AG10803 (cell line): Measurements from ENCODE around the gene ADH1B.
"Not testable (repeated sequence)": the region's sequence is repeated elsewhere in the genome, so short reads cannot be mapped to it uniquely, and the experiment has no call there.

ENCODE experiments used
- DNase-seq: peaks from one replicate; pipeline ENCODE4 v3.0.0; 2010; ENCODE audit warnings: low read depth
- H3K4me3 ChIP-seq: 2 replicates; pipeline ENCODE4 v1.5.1; 2011; ENCODE audit warnings: mild to moderate bottlenecking, low read length, control low read depth
- TF ChIP-seq, protein P1 (sequence below): conservative IDR thresholded peaks from 2 replicates; pipeline ENCODE4 v1.5.1; 2011; ENCODE audit warnings: mild to moderate bottlenecking, low read length, control low read depth, inconsistent platforms

The ADH1B gene

GRCh38 chr4:99357948-99358347 lies 36.7 kb upstream of the ADH1B start:
- TF ChIP-seq, protein P1, sequence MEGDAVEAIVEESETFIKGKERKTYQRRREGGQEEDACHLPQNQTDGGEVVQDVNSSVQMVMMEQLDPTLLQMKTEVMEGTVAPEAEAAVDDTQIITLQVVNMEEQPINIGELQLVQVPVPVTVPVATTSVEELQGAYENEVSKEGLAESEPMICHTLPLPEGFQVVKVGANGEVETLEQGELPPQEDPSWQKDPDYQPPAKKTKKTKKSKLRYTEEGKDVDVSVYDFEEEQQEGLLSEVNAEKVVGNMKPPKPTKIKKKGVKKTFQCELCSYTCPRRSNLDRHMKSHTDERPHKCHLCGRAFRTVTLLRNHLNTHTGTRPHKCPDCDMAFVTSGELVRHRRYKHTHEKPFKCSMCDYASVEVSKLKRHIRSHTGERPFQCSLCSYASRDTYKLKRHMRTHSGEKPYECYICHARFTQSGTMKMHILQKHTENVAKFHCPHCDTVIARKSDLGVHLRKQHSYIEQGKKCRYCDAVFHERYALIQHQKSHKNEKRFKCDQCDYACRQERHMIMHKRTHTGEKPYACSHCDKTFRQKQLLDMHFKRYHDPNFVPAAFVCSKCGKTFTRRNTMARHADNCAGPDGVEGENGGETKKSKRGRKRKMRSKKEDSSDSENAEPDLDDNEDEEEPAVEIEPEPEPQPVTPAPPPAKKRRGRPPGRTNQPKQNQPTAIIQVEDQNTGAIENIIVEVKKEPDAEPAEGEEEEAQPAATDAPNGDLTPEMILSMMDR = no peak
- no peak overlapping the region for H3K4me3 ChIP-seq
- no peak for DNase-seq

DNA sequence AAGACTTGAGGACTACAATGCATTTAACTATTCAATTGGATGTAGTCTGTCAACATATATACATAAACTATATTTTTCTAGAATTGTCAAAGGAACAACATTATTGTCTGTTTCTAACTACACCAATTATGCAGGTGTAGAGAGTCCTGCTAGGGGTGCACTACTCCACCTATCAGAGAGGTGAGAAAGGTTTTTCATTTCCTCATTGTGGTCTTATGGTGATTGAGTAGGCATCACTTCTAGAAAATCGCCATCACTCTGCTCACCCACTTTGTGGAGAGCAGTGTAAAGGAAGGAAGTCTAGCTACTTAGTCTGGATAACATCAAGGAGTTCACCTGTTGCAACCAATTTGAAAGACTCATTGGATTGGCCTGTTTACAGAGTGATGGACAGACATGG lies 35.8 kb upstream of the ADH1B start:
- DNase-seq = no peak
- H3K4me3 ChIP-seq = no peak overlapping the region

GRCh38 chr4:99356149-99356548 lies 34.9 kb upstream of the ADH1B start:
- DNase-seq, H3K4me3 ChIP-seq: not testable (repeated sequence)

More for the DNA sequence above, 35.8 kb upstream of the ADH1B start:
- TF ChIP-seq, protein P1 = no peak

DNA sequence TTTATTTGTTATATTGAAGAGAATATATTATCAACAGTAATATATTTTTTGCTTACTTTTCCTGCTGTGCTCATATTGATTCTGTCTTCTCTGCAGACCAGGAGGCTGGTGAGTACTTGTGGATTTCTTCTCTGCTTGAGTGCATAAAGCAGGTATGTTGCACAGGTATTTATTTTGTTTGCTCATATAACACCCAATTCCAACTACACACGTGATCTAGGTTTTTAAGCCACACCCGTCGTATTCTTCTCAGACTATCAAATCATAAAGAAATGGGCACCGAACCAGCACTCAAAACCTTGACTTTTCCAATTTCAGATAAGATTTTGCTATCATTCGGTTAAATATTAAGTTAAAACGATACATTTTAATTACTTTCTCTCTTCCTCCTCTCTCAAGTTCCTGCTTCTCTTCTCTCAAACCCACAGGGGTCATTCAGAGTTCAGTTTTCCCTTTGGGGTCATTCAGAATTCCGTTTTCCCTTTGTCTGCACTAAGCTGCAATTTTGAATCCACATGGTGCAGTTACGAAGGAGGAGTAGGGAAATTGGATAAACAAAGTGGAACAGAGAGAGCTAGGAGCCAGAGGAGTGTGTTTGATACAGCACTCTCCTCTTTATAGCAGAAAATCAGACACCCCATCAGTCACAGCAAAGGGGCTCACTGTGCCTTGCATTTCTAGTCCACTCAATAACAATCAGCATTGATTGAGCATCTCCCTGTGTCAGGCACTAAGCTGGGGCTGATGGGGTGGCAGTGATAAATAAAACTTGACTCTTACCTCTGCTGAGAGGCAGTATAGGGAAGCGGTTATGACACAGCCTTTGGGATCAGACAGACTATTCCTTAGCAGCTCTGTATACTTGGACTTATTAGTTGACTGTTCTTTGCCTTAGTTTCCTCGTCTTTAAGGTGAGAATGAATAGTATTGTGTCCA lies 31.7 kb upstream of the ADH1B start, which contains the start of gene ADH1C:
Gene ADH1C, minus strand, starts transcription at position 145 of the 936 bp plus-strand sequence. Its CDS starts 71 bp downstream, at position 74.
- TF ChIP-seq, protein P1 = no peak
- H3K4me3 ChIP-seq = no peak within 1 kb of the TSS
- no peak for DNase-seq

DNA sequence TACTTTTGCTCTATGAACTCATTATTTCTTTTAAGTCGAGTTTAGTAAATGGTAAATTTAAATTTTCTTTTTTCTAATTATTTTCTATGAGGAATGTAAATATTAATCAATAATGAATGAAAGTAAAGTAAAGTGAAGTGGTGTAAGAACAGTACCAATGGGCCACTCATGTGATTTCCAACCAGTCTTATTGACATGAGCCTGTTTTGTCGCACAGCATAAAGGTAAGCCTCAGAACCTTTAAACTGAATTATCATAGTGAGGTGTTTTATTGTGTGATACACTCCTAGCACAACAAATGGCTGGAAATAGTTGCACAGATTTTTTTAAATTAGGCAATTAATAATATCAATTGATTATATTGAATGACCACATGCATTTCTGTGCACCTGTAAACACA lies 30.3 kb upstream of the ADH1B start:
- TF ChIP-seq, protein P1 = no peak
- no peak for DNase-seq
- H3K4me3 ChIP-seq = no peak overlapping the region

- no peak overlapping the region for H3K4me3 ChIP-seq
- no peak for DNase-seq
- TF ChIP-seq, protein P1 = no peak
Measured at GRCh38 chr4:99349338-99349737, 28.1 kb upstream of the ADH1B start.

DNA sequence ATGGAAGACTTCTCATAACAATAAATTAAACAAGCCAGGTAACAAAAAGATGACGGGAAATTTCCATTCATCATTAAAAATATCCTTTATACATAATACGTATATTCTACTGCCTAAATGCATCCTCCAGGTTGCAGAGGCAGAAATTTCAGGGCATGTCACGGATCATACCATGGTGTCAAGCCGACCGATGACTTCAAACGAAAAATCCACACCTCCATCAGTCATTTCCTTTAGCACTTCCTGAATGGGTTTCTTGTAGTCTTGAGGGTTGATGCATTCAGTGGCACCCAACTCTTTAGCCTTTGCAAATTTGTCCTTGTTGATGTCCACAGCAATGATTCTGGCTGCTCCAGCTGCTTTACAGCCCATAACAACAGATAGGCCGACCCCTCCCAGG lies 21.4 kb upstream of the ADH1B start:
- not testable (repeated sequence) for DNase-seq, H3K4me3 ChIP-seq

- TF ChIP-seq, protein P1 = no peak
- DNase-seq = no peak
- H3K4me3 ChIP-seq = no peak overlapping the region
Measured at GRCh38 chr4:99341426-99341825, 20.2 kb upstream of the ADH1B start.
